HG03139 (cell line): ENCODE data around the gene MCF2L.
"Not testable (repeated sequence)": the region's sequence is repeated elsewhere in the genome, so short reads cannot be mapped to it uniquely, and the experiment has no call there.

Experiments used
- ATAC-seq: cut with Tn5 transposase; IDR thresholded peaks from one replicate; pipeline ENCODE4 v1.9.1; 2021; ENCODE audit not compliant: unreplicated experiment

Gene MCF2L

DNA sequence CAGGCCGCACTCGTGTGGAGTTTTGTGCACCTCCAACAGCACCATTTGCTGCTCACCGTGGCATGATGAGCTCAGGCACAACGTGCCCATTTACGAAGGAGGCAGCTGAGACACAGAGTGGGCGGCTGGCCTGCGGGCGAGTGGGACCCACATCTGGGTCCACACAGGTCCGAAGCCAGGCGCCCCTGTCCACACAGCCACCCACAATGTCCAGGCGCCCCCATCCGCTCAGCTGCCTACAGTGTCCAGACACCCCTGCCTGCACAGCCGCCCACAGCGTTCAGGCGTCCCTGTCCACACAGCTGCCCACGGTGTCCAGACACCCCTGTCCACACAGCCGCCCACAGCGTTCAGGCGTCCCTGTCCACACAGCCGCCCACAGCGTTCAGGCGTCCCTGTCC is 94.1 kb downstream of the MCF2L start:
- no peak for ATAC-seq

DNA sequence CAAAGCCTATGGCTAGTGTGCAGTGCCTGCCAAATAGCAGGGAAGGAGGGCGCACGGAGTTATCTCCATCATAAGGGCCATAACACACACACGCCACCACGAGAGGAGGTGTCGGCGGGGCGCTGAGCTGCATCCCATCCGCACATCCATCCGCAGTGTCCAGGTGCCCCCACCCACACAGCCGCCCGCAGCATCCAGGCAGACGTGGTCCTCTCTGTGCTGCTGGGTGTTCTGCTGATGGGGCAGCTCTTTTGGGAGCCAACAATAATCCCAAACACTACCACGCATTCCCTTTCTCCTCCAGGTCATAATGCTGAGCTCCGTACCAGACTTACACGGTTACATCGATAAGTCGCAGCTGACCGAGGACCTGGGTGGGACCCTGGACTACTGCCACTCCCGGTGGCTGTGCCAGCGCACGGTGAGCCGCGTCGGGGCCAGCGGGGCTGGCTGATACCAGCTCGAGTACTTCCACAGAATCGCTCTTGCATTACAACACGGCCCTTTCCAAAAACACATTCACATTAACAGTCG is 95.1 kb downstream of the MCF2L start:
- no peak for ATAC-seq

DNA sequence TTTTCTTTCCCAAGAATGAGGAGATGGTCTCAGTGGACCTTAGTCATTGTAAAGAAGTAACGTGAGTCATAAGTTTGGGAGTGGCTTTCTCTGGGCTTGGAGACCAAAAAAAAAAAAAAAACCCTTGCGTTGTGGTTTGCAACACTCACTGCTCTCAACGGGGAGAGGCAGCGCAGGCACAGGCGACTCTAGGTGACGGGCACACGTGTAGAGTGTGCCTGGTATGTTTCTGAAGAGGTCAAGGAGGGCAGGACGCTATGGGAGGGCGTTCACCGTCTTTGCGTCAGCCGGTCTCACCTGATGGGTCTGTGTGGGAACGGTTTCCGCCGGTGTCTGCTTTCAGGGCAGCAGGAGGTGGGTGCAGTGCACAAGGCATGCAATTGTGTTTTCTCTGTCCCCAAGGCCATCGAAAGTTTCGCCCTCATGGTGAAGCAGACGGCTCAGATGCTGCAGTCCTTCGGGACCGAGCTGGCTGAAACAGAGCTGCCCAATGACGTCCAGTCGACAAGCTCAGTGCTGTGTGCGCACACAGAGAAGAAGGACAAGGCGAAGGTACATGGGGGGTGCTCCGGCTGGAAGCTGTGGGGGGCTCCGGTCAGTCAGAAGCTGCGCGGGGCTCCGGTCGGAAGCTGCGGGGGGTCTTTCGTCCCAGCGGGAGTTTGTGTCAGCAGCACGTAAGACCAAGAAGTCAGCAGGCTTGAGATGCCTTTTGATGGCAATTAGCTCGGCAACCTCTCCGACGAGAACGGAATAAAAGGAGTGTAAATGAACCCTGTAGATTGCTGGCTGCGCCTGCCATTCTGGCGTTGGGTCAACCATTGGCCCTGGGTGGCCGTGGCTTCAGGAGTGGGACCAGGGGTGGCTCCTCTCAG is 95.8 kb downstream of the MCF2L start:
- no peak for ATAC-seq

DNA sequence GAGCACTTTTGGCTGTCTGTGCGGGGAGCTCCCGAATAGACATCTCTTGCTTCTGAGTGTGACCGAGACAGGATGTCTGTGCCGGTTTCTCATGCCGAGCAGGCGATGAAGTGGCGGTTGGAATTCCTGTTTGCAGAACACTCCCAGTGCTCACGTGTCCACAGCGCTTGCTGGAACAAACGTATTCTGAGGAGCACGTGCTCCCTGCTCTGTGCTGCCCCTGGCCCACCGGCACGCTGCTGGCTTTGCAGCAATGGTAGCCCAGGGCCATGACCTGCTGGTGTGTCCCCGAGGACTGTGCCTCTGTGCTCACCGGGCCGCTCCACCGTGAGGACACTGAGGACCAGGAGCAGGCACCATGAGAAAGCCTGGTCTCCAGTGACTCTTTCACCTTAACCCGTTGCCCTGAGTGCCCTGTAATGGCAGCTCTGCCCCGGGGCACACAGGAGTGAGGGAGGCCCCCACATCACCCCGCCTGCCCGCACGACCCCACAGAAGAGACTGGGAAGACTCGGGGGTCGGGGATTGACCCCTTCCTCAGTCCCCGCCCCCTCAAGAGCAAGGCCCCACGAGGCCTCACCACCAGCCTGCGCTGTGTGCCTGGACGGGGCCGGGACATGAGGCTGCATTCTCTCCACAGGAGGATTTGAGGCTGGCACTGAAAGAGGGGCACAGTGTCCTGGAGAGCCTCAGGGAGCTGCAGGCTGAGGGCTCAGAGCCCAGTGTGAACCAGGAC is 96.6 kb downstream of the MCF2L start:
- no peak for ATAC-seq

DNA sequence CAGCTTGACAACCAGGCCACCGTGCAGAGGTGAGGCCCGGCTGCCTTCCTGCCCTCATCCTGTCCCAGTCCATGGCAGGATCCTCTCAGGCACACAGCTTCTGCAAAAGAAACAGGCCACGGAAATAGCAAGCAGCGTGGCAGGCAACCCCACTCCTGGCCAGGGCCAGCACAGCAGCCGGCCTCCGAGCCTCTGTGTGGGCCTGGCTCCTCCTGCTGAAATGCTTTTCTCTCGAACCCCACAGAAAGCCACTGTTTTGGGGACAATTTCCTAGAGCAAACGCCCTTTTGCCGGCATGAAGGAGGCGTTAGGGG is 97.1 kb downstream of the MCF2L start:
- no peak for ATAC-seq

DNA sequence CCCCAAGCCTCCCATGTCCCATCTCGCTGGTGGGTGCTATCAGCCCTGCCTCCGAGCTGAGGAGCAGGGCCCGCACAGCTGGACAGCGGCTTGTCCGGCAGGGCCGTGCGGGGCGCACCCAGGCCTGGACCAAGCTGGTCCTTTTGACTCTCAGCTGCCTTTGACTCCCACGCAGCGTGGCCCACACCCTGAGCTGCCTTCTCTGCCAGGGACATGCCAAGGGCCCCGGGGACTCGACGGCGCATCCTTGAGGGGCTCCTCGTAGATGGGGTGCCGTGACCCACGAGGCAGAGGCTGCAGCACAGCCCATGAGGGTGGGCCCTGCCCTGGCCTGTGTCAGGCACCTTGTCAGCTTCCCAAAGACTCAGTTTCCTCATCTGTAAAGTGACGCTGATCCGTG is 97.7 kb downstream of the MCF2L start:
- ATAC-seq = no peak

DNA sequence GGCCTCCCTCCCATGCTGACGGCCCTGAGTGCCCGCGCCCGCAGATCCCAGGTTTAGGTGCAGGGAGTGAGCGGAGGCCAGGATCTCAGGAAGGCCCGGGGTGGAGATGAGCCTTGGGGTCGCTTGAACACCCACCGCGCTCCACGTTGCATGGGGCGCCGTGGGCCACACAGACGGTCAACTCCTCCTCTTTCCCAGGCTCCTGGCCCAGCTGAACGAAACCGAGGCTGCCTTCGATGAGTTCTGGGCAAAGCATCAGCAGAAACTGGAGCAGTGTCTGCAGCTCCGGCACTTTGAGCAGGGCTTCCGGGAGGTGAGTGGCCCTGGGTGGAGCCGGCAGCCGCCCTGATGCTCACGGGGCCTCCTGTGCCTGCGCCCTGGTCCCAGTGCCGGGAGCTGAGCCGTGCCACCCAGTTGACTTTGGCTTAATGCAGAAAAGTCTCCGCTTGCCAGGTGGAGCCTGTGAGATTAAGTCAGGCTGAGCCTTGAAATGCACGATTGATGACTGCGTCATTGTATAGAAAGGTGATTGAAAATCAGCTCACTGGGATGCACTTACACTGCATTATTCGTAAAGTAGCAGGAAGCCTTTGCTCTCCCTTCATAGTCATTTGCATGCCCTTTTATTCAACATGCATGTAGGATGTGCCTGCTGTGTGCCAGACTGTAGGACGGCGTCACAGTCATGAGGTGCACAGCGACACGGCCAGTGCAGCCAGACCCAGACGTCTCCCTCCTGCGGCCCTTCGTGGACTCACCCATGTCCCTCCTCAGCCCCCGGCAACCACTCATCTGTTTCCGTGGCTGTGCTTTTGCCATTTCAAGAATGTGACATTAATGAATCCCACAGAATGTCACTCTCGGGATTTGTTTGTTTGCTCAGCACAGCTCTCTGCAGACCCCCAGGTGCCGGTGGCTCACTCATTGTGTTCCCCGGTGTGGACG is 101.1 kb downstream of the MCF2L start:
- ATAC-seq = no peak

DNA sequence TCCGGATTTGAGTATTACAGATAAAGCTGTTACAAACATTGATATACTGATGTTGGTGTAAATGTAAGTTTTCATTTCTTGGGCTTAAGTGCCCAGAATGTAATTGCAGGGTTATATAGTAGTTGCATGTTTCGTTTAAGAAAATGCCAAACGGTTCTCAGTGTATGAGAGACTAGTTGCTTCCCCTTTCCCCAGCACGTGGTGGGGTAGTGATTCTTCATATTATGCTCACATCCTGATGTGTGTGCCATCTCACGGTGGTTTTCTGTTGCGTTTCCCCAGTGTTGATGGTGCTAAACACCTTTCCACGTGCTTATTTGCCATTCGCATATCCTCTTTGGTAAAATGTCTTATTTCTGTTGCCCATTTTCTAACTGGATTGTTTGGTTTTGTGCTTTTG is 101.8 kb downstream of the MCF2L start:
- no peak for ATAC-seq

DNA sequence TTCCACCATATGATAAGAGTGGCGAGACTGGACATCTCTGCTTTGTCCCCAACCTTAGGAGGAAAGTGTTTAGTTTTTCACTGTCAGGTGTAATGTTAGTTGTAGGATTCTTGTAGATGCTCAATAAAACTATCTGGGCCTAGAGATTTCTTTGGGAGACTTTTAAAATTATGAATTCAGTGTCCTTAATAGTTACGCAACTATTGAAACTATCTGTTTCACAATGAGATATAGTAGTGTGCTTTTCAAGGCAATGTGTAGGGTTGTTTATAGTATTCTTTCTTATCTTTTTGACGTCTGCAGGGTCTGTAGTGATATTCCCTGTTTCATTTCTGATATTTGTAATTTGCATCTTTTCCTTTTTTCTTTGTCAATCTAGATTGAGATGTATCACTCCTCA is 103.4 kb downstream of the MCF2L start:
- no peak for ATAC-seq

DNA sequence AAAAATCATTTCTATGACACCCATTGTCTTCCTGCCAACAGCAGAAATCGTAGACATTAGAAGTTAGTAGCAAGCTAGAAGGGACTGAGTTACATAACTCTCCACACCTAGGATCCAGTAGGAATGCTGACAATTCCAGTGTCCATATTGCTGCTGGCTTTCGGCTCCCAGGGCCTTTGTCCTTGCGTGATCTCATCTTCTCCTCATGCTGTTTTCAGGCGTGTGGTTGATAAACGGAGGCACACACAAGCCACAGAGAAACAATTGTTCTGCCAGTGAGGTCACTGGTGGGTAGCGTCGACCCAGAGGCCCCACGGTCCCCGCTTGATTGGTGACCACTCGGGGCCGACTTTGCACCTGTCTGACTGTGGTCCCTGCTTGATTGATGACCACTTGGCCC is 104.9 kb downstream of the MCF2L start:
- ATAC-seq = no peak

DNA sequence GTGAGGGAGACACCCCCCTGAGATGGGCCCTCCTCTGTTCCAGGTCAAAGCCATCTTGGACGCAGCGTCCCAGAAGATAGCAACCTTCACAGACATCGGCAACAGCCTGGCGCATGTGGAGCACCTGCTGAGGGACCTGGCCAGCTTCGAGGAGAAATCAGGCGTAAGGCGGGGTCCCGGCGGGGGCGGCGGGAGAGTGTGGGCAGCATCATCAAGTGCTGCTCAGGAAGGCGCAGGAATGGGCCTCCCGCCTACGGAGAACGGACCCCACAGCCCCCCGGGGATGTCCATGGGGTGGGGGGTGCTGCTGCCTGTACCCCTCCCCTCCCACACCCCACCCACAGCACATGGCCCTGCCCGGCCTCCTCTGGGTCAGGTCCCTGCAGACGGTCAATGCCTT is 105.4 kb downstream of the MCF2L start:
- no peak for ATAC-seq

DNA sequence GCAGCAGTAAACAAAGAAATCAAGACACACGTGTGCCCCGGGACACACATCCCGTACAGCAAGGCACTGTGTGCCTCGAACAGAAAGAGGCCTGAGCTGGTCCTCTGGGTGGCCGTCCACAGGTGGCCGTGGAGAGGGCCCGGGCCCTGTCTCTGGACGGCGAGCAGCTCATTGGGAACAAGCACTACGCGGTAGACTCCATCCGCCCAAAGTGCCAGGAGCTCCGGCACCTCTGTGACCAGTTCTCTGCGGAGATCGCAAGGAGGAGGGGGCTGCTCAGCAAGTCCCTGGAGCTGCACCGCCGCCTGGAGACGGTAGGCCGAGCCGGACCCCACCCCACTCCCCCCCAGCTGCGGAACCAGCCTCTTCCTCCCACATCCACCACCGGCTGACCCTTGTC is 105.9 kb downstream of the MCF2L start:
- ATAC-seq = no peak

DNA sequence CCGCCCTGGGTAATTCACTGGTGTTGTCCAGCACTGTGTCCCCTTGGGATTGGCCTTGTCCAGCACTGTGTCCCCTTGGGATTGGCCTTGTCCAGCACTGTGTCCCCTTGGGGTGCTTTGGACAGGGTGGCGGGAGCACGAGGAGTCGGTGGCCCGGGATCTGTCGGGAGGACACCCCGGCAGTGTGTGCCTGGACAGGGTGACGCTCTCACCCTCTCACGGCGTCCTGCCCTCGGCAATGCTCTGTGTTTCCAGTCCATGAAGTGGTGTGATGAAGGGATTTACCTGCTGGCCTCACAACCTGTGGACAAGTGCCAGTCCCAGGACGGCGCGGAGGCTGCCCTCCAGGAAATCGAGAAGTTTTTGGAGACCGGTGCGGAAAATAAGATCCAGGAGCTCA is 106.7 kb downstream of the MCF2L start:
- ATAC-seq = no peak

DNA sequence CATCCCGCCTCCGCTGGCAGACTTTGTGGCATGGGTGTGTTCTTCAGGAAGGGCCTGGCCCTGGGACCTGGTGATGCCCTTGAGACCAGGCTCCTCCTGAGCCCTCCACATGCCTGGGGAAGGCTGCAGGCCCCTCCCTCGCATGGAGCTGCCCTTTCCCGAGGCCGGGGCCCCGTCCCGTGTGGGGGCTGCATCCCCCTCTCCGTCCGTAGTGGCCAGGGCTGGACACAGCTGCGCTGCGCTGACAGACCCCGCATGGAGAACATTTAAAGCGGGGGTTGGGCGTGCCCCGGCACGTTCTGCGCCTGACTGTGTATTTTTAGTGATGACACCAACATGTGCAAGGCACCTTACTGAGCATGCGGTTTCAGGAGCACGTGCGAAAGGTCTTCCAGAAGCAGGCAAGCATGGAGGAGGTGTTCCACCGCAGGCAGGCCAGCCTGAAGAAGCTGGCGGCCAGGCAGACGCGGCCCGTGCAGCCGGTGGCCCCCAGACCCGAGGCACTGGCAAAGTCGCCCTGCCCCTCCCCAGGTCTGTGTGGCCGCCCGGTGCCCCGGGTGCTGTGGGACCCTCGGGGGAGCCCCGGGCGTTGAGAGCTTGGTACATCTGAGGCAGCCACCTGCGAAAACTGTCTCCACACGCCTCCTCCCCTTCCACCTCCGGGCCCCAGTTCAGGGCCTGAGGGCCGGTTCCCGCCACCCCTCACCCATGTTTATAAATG is 107.8 kb downstream of the MCF2L start:
- no peak for ATAC-seq

DNA sequence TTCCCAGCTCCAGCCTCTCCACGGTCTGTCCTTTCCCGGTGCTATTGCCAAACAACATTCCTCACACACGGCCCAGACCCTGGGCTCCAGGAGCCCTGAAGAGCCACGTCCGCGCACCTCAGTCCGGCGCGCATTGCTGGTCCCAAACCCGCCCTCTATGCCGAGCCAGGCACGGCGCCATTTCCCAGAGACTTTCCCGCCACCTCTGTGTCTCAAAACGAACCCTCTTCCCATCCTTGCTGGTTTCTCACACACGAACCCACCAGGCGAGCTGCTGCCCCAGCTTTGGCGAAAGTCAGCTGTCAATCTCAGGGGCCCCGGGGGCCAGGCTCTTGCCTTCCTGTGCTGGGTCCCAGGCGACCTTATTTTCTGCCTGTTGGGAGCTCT is 108.5 kb downstream of the MCF2L start:
- no peak for ATAC-seq

DNA sequence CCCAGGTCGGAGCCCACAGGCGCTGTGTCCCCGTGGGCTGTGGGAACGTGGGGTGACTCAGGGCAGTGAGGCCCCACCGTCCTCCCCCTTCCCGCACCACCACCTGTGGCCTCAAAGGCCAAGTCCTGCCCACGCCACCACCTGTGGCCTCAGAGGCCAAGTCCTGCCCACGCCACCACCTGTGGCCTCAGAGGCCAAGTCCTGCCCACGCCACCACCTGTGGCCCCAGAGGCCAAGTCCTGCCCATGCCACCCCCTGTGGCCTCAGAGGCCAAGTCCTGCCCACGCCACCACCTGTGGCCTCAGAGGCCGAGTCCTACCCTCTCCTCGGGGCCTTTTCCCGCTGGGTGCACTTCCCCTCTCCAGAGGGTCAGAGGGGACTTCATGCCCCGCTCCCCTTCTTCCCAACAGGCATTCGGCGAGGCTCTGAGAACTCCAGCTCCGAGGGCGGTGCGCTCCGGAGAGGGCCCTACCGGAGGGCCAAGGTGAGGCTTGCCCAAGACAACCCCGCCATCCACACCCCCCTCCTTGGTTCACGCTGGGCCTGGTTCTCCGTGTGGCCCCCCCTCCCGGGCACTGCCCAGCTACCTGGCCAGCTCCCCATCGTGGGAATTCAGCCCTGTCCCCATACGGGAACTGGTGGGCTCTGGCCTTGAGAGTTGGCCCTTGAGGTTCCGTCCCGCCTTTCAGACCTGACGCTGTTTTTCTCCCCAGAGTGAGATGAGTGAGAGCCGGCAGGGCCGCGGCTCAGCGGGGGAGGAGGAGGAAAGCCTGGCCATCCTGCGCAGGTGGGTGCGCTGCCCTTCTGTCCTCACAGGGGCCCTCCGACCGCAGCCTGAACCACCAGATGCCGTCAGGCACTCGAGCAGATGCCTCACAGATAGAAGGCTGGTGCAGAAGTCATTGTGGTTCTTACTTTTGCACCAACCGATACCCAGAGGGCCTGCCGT is 109.2 kb downstream of the MCF2L start:
- ATAC-seq = no peak

DNA sequence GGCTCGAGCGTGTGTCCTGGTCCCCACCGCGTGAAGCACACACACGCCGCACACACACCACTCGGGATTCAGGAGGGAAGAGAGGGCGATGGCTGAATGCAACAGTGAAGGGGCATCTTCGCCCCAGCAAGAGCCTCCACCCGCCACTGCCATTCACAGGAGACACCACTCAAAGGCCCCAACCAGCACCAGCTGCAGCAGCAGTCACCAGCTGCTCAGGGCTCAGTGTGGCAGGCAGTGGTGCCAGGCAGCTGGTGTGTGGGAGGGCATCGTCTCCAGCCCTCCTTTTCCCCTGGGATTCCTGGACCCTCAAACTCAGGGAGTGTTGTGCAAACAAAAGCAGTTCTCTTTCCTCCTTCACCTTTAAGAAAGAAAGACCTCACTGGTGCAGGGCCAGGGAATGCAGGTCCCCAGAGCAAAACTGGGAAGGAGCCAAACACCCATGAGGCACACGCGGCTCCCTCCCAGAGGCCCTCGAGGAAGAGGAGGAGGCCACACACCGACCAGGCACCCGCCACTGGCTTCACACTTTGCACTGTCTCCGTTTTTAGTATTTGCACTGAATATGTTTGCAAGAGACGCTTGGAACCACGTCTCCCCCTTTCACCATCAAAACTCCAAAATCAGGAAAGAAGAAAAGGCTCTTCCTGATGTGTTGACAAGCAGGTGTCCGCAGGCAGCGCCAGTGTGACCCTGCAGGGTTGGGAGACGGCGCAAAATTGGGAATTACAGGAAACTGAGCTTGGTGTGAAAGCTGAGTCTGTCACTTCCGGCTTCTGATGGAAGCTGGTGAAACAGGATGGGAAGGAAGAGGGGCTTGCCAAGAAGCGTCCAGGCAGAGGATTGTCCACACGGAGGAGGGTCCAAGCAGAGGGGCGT is 110.1 kb downstream of the MCF2L start:
- ATAC-seq = no peak

DNA sequence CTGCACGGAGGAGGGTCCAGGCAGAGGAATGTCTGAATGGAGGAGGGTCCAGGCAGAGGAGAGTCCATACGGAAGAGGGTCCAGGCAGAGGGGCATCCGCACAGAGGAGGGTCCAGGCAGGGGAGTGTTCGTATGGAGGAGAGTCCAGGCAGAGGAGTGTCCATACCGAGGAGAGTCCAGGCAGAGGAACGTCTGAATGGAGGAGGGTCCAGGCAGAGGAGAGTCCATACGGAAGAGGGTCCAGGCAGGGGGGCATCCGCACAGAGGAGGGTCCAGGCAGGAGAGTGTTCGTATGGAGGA is 110.7 kb downstream of the MCF2L start:
- not testable (repeated sequence) for ATAC-seq

DNA sequence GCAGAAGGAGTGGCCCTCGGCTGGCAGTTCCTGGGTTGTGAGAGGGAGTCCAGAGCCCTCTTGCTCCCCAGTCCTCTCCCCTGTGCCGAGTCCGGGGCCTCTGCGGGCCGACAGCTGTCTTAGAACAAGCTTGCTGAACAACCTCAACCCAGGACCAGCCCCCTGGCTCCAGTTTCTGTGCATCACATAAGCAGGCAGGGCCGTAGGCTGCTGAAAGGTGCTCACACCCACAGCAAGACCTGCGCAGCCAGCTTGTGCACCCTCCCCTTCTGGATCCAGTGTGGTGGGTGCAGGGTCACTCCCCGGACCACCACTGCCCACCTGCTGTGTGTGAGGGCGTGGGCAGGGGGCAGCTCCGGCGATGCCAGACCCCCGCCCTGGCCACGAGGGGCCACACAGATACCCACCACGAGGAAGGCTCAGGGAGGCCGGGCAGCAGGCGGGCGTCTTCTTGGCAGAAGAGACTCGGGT is 111.4 kb downstream of the MCF2L start:
- ATAC-seq = no peak
